Measurements from ENCODE around the gene TXNDC15.

TXNDC15 gene

DNA sequence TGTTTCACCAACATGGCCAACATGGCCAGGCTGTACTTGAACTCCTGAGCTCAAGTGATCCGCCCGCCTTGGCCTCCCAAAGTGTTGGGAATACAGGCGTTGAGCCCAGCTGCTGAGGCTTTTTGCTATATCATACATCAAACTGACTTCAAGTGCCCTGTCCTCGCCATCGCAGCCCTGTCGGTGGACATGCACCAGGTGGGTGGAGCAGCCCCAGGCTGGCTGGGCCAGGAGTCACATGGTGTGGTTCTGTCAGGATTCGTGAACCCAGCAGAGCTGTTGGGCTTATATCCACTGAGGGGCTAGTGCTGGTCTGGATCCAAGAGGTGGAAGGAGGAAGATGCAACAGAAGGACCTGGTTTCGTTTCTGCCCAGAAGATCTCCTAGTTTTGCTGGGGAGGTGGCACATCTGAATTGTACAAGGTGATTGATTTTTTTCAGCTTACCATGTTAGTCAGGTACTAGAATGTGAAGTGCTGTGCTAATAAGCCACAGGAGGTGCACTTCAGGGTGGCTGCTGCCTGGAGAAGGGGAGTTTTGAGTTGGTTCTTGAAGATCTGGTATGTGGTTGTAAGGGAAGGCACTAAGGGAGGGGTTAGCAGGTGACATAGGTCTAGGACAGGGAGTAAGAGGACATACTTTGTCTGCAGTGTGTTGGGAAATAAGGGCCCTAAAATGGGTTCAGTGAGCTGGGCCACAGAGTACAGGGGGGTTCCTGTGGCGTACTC, 46.8 kb downstream of the TXNDC15 start:
- no peak for DNase-seq (ENCODE audit: low read depth)

- DNase-seq (ENCODE audit: low read depth), result no peak
Observed at GRCh38 chr5:134932508-134932907, 58.3 kb downstream of the TXNDC15 start.

- DNase-seq (ENCODE audit: low read depth), result no peak
Observed at GRCh38 chr5:134934202-134934601, 60.0 kb downstream of the TXNDC15 start.

- DNase-seq (ENCODE audit: low read depth), result no peak
Observed at GRCh38 chr5:134935711-134936602, 61.8 kb downstream of the TXNDC15 start.

DNA sequence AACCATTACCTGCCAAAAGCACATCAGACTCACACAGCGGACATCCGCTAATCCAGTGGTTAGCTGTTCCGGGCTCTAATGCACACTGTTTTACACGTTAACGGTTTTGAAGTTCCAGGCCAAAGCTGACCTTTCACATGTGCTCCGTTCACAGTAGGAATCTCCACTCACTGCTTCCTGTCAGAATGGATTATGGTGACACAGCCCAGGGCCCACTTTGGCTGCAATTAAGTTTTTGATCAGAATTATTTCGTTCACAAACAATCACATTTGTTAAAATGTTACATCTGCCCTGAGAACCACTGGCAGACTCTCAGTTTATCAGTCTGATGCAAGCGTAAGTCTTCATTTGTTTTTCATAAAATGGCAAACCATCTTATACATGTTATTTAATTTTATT, 63.4 kb downstream of the TXNDC15 start:
- no peak for DNase-seq (ENCODE audit: low read depth)

GRCh38 chr5:134938030-134938429, 63.9 kb downstream of the TXNDC15 start:
- DNase-seq (ENCODE audit: low read depth), result no peak

DNA sequence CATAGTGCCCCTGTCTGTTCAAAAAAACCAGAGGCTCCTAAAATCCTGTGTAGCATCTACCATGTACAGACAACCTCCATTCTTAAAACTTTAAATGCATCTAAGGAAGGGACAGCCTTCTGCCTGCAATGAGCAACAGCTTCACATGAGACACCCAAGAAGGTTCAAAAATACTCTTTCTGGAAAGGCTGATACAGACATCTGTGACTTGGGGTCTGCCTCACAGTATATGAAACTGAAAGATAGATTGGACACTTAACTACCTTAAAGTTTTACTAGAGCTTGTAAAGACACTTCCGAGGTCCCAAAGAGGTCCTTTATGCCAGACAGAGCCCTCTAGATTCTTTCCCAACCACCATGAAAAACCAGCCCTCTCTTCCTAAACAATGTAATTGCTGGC, 65.3 kb downstream of the TXNDC15 start:
- DNase-seq (ENCODE audit: low read depth), result no peak

- DNase-seq (ENCODE audit: low read depth), result no peak
Observed at GRCh38 chr5:134943547-134943946, 69.4 kb downstream of the TXNDC15 start.

- no peak for DNase-seq (ENCODE audit: low read depth)
Observed at GRCh38 chr5:134944630-134945029, 70.5 kb downstream of the TXNDC15 start.

GRCh38 chr5:134945041-134945440, 70.9 kb downstream of the TXNDC15 start:
- no peak for DNase-seq (ENCODE audit: low read depth)

DNA sequence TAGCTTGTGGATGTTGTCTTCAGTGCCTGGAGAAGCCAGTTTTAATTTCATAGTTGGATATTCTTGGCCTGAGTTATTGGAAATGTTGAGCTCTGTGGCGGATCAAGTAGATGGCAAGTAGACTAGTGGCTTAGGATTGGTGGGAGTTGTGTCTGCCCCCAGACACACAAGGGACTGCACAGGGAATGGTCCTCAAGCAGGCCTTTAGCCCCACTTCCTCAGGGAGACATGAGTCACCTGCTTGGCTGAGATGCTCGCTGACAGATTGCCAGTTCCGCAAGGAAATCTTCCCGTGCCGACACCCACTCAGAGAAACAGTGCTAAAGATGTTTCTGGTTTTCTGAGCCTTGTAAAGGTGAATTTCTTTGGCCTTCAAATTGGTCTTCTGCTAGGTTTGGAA, 74.7 kb downstream of the TXNDC15 start:
- no peak for DNase-seq (ENCODE audit: low read depth)

DNA sequence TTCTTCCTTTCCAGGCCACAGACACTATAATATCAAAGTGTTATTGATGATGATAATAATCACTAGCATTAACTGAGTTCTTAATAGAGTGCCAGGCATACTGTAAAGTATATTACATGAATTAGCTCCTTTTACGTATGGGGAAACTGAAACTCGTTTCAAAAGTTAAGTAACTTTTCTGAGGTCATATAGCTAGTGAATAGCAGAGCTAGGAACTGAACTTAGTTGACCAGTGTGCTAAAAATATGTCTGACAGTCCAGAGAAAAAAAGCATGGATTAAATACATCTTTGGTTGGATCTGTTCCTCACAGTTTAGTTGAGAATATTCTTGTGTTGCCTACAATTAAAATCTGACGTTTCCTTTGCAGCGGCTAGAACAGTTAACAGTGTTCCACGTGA, 75.1 kb downstream of the TXNDC15 start:
- DNase-seq (ENCODE audit: low read depth), result no peak
